Activated naive CD8-positive, alpha-beta T cell (primary cell): ENCODE data around the gene HSD17B7.
"Not testable (repeated sequence)": the region's sequence is repeated elsewhere in the genome, so short reads cannot be mapped to it uniquely, and the experiment has no call there.

ENCODE experiments used
- H3K27ac Mint-ChIP-seq: one replicate; pipeline ENCODE4 v1.8.0; 2021; ENCODE audit warnings: mixed read lengths
- H3K27me3 Mint-ChIP-seq: one replicate; pipeline ENCODE4 v1.8.0; 2021; ENCODE audit warnings: mixed read lengths
- H3K36me3 Mint-ChIP-seq: one replicate; pipeline ENCODE4 v1.8.0; 2021; ENCODE audit warnings: mixed read lengths
- H3K4me1 Mint-ChIP-seq: one replicate; pipeline ENCODE4 v1.8.0; 2021; ENCODE audit warnings: low read depth, mixed read lengths
- H3K4me3 Mint-ChIP-seq: one replicate; pipeline ENCODE4 v1.8.0; 2021; ENCODE audit warnings: mild to moderate bottlenecking, mixed read lengths
- H3K9me3 Mint-ChIP-seq: one replicate; pipeline ENCODE4 v1.8.0; 2021; ENCODE audit warnings: low read depth, mixed read lengths

Gene HSD17B7

GRCh38 chr1:162790303-162790984 is at the start of gene HSD17B7:
TSS of gene HSD17B7 (plus strand) at chr1:162790702. CDS start at chr1:162790801, 99 bp downstream.
- Mint-ChIP-seq H3K4me3 (peak within 1 kb of the TSS; percentile 90), H3K4me1 (peaks cover 16% of the 10 kb centered on the region), H3K27ac (peak within 1 kb of the TSS; percentile 82)
- H3K9me3 Mint-ChIP-seq, H3K27me3 Mint-ChIP-seq, H3K36me3 Mint-ChIP-seq: not testable (repeated sequence)

GRCh38 chr1:162740755-162741154 is 49.7 kb upstream of the HSD17B7 start:
- no peak overlapping the region for H3K27ac Mint-ChIP-seq
- no peaks in the 10 kb centered on the region for H3K4me1 Mint-ChIP-seq
- H3K4me3 Mint-ChIP-seq: no peak overlapping the region
- no peaks in the 10 kb centered on the region for H3K9me3 Mint-ChIP-seq
- peaks cover 1% of the 10 kb centered on the region for H3K27me3 Mint-ChIP-seq
- no peaks in the 10 kb centered on the region for H3K36me3 Mint-ChIP-seq

GRCh38 chr1:162741574-162741973 is 48.9 kb upstream of the HSD17B7 start:
- Mint-ChIP-seq H3K27me3 (peaks cover 1% of the 10 kb centered on the region), H3K9me3 (no peaks in the 10 kb centered on the region), H3K4me3 (no peak overlapping the region)

GRCh38 chr1:162746264-162746942 is 44.1 kb upstream of the HSD17B7 start:
- H3K27ac Mint-ChIP-seq, H3K9me3 Mint-ChIP-seq, H3K36me3 Mint-ChIP-seq, H3K27me3 Mint-ChIP-seq, H3K4me3 Mint-ChIP-seq, H3K4me1 Mint-ChIP-seq: not testable (repeated sequence)

More at GRCh38 chr1:162741574-162741973, 48.9 kb upstream of the HSD17B7 start:
- H3K27ac Mint-ChIP-seq: no peak overlapping the region
- H3K36me3 Mint-ChIP-seq: no peaks in the 10 kb centered on the region
- H3K4me1 Mint-ChIP-seq: no peaks in the 10 kb centered on the region

- Mint-ChIP-seq H3K4me1 (no peaks in the 10 kb centered on the region), H3K9me3 (no peaks in the 10 kb centered on the region), H3K36me3 (no peaks in the 10 kb centered on the region), H3K27me3 (no peaks in the 10 kb centered on the region), H3K4me3 (no peak overlapping the region), H3K27ac (no peak overlapping the region)
Measured at GRCh38 chr1:162753001-162753658, 37.4 kb upstream of the HSD17B7 start.

GRCh38 chr1:162753998-162754585 is 36.4 kb upstream of the HSD17B7 start:
- Mint-ChIP-seq H3K27ac (no peak overlapping the region), H3K4me1 (no peaks in the 10 kb centered on the region), H3K9me3 (no peaks in the 10 kb centered on the region), H3K27me3 (no peaks in the 10 kb centered on the region), H3K36me3 (no peaks in the 10 kb centered on the region), H3K4me3 (no peak overlapping the region)

- H3K4me3 Mint-ChIP-seq: no peak overlapping the region
- H3K4me1 Mint-ChIP-seq: no peaks in the 10 kb centered on the region
- H3K9me3 Mint-ChIP-seq: no peaks in the 10 kb centered on the region
- no peak overlapping the region for H3K27ac Mint-ChIP-seq
- no peaks in the 10 kb centered on the region for H3K36me3 Mint-ChIP-seq
- H3K27me3 Mint-ChIP-seq: no peaks in the 10 kb centered on the region
Measured at GRCh38 chr1:162755306-162755705, 35.2 kb upstream of the HSD17B7 start.

GRCh38 chr1:162756523-162756922 is 34.0 kb upstream of the HSD17B7 start:
- Mint-ChIP-seq H3K27ac (no peak overlapping the region), H3K27me3 (no peaks in the 10 kb centered on the region), H3K4me3 (no peak overlapping the region), H3K36me3 (no peaks in the 10 kb centered on the region), H3K9me3 (no peaks in the 10 kb centered on the region), H3K4me1 (no peaks in the 10 kb centered on the region)

GRCh38 chr1:162757476-162757875 is 33.0 kb upstream of the HSD17B7 start:
- no peak overlapping the region for H3K4me3 Mint-ChIP-seq
- no peaks in the 10 kb centered on the region for H3K36me3 Mint-ChIP-seq
- no peaks in the 10 kb centered on the region for H3K9me3 Mint-ChIP-seq
- H3K4me1 Mint-ChIP-seq: no peaks in the 10 kb centered on the region
- no peak overlapping the region for H3K27ac Mint-ChIP-seq
- H3K27me3 Mint-ChIP-seq: no peaks in the 10 kb centered on the region

- Mint-ChIP-seq H3K27ac (no peak overlapping the region), H3K4me1 (no peaks in the 10 kb centered on the region), H3K27me3 (peaks cover 2% of the 10 kb centered on the region), H3K9me3 (no peaks in the 10 kb centered on the region), H3K36me3 (no peaks in the 10 kb centered on the region), H3K4me3 (no peak overlapping the region)
Measured at GRCh38 chr1:162765788-162766187, 24.7 kb upstream of the HSD17B7 start.

- Mint-ChIP-seq H3K27ac (no peak overlapping the region), H3K4me3 (no peak overlapping the region), H3K27me3 (peaks cover 4% of the 10 kb centered on the region), H3K36me3 (no peaks in the 10 kb centered on the region), H3K4me1 (no peaks in the 10 kb centered on the region), H3K9me3 (no peaks in the 10 kb centered on the region)
Measured at GRCh38 chr1:162772571-162773154, 17.8 kb upstream of the HSD17B7 start.

- Mint-ChIP-seq H3K36me3 (no peaks in the 10 kb centered on the region), H3K4me1 (no peaks in the 10 kb centered on the region), H3K27ac (no peak overlapping the region), H3K9me3 (no peaks in the 10 kb centered on the region), H3K27me3 (peaks cover 4% of the 10 kb centered on the region), H3K4me3 (no peak overlapping the region)
Measured at GRCh38 chr1:162774007-162774406, 16.5 kb upstream of the HSD17B7 start.

GRCh38 chr1:162779043-162779442 is 11.5 kb upstream of the HSD17B7 start:
- Mint-ChIP-seq H3K36me3 (peaks cover 11% of the 10 kb centered on the region), H3K27me3 (peaks cover 10% of the 10 kb centered on the region), H3K4me3 (no peak overlapping the region), H3K4me1 (no peaks in the 10 kb centered on the region), H3K27ac (no peak overlapping the region), H3K9me3 (no peaks in the 10 kb centered on the region)

- Mint-ChIP-seq H3K36me3 (peaks cover 11% of the 10 kb centered on the region), H3K27me3 (peaks cover 10% of the 10 kb centered on the region), H3K4me1 (no peaks in the 10 kb centered on the region), H3K9me3 (no peaks in the 10 kb centered on the region), H3K27ac (no peak overlapping the region), H3K4me3 (no peak overlapping the region)
Measured at GRCh38 chr1:162782671-162783070, 7.8 kb upstream of the HSD17B7 start.

GRCh38 chr1:162784926-162785325 is 5.6 kb upstream of the HSD17B7 start:
- not testable (repeated sequence) for H3K4me3 Mint-ChIP-seq, H3K4me1 Mint-ChIP-seq, H3K27ac Mint-ChIP-seq

More at GRCh38 chr1:162784926-162785325, 5.6 kb upstream of the HSD17B7 start:
- peaks cover 10% of the 10 kb centered on the region for H3K36me3 Mint-ChIP-seq
- not testable (repeated sequence) for H3K27me3 Mint-ChIP-seq, H3K9me3 Mint-ChIP-seq
